A673 (cell line): ENCODE measurements around the gene HID1. TPM values are rescaled to one million over a fixed set of nuclear protein-coding genes. Genes with fewer than 3 reads are reported as not detected.

ENCODE experiments used
- Bru-seq: library from RNA; stranded (reverse); fragments of 400-500 nt; gene quantifications from one replicate; lab custom pipeline; 2021; lab: Mats Ljungman, UMichigan
- BruChase-seq, 2 experiments: library from RNA; stranded (reverse); fragments of 400-500 nt; gene quantifications; one replicate each; lab custom pipeline; 2021; lab: Mats Ljungman, UMichigan
- BruUV-seq: library from RNA; stranded (reverse); fragments of 400-500 nt; replicated peaks from 2 replicates; lab custom pipeline; 2021; lab: Mats Ljungman, UMichigan
- CTCF ChIA-PET: fragments of 300-600 bp; sonication (Branson Sonifier 250); formaldehyde crosslinking; loops from one replicate; lab custom pipeline; 2022; ENCODE audit warnings: antibody characterized with exemption; lab: Charles Lee
- POLR2A ChIA-PET: fragments of 300-600 bp; sonication (Branson Sonifier 250); formaldehyde crosslinking; loops from one replicate; lab custom pipeline; 2022; ENCODE audit warnings: antibody characterized with exemption; ENCODE audit not compliant: low non-redundant PET; lab: Charles Lee
- DNase-seq: peaks from one replicate; pipeline ENCODE4 v3.0.0-alpha.2; 2015; ENCODE audit warnings: low spot score
- H3K27ac ChIP-seq: fragments of 200-600 bp; sonication (generic); 2 replicates; pipeline ENCODE4 v1.5.1; 2016; ENCODE audit warnings: mixed run types, low read depth, mild to moderate bottlenecking, mixed read lengths, antibody characterized with exemption, low read length; ENCODE audit not compliant: poor library complexity, severe bottlenecking
- H3K27me3 ChIP-seq: fragments of 200-600 bp; sonication (generic); replicated peaks from 2 replicates; pipeline ENCODE4 v1.6.1; 2017; ENCODE audit warnings: mixed run types, low read depth, mild to moderate bottlenecking, mixed read lengths, antibody characterized with exemption, low read length; ENCODE audit not compliant: insufficient read depth, poor library complexity
- H3K36me3 ChIP-seq: fragments of 200-600 bp; sonication (generic); 2 replicates; pipeline ENCODE4 v1.6.1; 2016; ENCODE audit warnings: mixed run types, mild to moderate bottlenecking, mixed read lengths, antibody characterized with exemption, low read length; ENCODE audit not compliant: insufficient read depth, poor library complexity, severe bottlenecking
- H3K4me1 ChIP-seq: fragments of 200-600 bp; sonication (generic); 2 replicates; pipeline ENCODE4 v1.6.1; 2017; ENCODE audit warnings: mixed run types, mild to moderate bottlenecking, mixed read lengths, antibody characterized with exemption, low read length; ENCODE audit not compliant: insufficient read depth, poor library complexity, severe bottlenecking
- H3K4me3 ChIP-seq: fragments of 200-600 bp; sonication (generic); 2 replicates; pipeline ENCODE4 v1.5.1; 2016; ENCODE audit warnings: low read depth, mixed run types, mild to moderate bottlenecking, mixed read lengths, low read length; ENCODE audit not compliant: poor library complexity, severe bottlenecking
- H3K9me3 ChIP-seq: fragments of 200-600 bp; sonication (generic); 2 replicates; pipeline ENCODE4 v1.6.1; 2016; ENCODE audit warnings: mixed run types, low read depth, mild to moderate bottlenecking, mixed read lengths, antibody characterized with exemption, low read length; ENCODE audit not compliant: poor library complexity, severe bottlenecking
- EZH2 ChIP-seq: fragments of 200-600 bp; sonication (generic); IDR thresholded peaks from 2 replicates; pipeline ENCODE4 v1.6.1; 2017; ENCODE audit warnings: borderline replicate concordance, low read depth, mild to moderate bottlenecking, mixed read lengths, antibody characterized with exemption, low read length; ENCODE audit not compliant: poor library complexity, severe bottlenecking
- intact Hi-C: fragments of 100-400 bp; cut with micrococcal nuclease; formaldehyde crosslinking; loops from one replicate; pipeline ENCODE4 v1.10.0; 2022; ENCODE audit not compliant: unreplicated experiment
- long read RNA-seq: library from polyadenylated mRNA; stranded (forward); transcript quantifications from one replicate; pipeline ENCODE4 v2.0.0, GENCODE V29; 2022
- total RNA-seq: library from RNA; stranded (reverse); gene quantifications from 2 replicates; pipeline ENCODE4 v1.2.3, GENCODE V29; 2021
- TF ChIP-seq, protein P1 (sequence below): fragments of 300-800, 200-600 bp; sonication (generic); conservative IDR thresholded peaks from 2 replicates; pipeline ENCODE4 v1.5.1; 2017; ENCODE audit warnings: low read depth, mild to moderate bottlenecking, antibody characterized with exemption, low read length, moderate library complexity, mixed read lengths

Gene HID1, protein sequence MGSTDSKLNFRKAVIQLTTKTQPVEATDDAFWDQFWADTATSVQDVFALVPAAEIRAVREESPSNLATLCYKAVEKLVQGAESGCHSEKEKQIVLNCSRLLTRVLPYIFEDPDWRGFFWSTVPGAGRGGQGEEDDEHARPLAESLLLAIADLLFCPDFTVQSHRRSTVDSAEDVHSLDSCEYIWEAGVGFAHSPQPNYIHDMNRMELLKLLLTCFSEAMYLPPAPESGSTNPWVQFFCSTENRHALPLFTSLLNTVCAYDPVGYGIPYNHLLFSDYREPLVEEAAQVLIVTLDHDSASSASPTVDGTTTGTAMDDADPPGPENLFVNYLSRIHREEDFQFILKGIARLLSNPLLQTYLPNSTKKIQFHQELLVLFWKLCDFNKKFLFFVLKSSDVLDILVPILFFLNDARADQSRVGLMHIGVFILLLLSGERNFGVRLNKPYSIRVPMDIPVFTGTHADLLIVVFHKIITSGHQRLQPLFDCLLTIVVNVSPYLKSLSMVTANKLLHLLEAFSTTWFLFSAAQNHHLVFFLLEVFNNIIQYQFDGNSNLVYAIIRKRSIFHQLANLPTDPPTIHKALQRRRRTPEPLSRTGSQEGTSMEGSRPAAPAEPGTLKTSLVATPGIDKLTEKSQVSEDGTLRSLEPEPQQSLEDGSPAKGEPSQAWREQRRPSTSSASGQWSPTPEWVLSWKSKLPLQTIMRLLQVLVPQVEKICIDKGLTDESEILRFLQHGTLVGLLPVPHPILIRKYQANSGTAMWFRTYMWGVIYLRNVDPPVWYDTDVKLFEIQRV
- total RNA-seq (1.2 and 2.9 TPM in 2 replicates), Bru-seq, nascent RNA (percentile 7 among the genes with signal in this experiment), BruChase-seq, experiment 1, labeled RNA remaining after a 2-hour chase (percentile 13 among the genes with signal in this experiment), BruChase-seq, experiment 2, labeled RNA remaining after a 6-hour chase (percentile 16 among the genes with signal in this experiment)
- long read RNA-seq, partial matches to known transcripts, result 3 of 9 reads
- long read RNA-seq, other reads (novel, unspliced or antisense), result 4 of 9 reads

DNA sequence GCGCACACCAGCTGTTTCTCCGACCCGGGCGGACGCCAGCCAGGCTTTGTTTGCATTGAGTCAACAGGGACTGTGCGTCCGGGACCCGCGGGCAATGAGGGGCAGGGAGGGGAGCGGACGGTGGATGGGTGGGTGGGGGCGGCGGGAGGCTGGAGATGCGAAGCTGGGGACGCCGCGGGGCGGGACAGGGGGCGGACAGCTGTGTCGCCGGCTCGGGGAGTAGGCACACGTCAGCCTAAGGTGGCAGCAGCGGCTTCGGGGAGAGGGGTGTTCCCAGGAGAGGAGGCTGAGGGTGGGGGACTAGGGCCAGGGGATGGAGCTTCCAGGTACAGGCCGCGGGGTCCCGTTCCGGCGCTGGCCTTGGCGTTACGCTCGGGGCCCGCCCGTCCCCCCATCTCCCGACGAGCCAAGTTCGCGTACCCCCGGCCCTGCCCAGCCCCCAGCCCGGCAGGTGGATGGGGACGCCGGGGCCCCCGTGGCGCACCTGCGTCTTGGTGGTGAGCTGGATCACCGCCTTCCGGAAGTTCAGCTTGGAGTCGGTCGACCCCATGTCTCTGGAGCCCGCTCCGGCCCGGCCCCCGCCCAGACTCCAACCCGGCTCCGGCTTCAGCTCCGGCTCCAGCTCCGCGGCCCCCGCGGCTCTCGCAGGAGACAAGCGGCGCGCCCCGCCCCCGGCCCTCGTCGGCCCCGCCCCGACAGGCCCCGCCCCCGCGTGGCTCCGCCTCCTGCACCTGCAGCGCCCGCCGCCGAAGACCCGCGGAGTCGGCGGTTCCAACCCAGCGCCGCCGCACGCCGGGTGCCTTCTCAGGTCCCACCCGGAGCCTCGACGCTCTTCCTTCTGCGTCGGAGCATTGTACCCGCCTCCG, at the start of gene HID1:
HID1 (minus strand) TSS at position 653 of the 866 bp plus-strand sequence; CDS start at position 550, 103 bp downstream.
- ChIA-PET CTCF (interaction anchor here (0.6 to 1.2 kb wide), 3 partner anchors 11 to 811 kb away, joined by 3 to 11 read pairs (median 3); partner anchors contain the start of gene CDR2L), POLR2A (no interaction called here)
- peak within 1 kb of the TSS; percentile 56 for H3K4me3 ChIP-seq
- no TSS peak for BruUV-seq
- H3K27ac ChIP-seq, result no peak within 1 kb of the TSS
- TF ChIP-seq, protein P1, sequence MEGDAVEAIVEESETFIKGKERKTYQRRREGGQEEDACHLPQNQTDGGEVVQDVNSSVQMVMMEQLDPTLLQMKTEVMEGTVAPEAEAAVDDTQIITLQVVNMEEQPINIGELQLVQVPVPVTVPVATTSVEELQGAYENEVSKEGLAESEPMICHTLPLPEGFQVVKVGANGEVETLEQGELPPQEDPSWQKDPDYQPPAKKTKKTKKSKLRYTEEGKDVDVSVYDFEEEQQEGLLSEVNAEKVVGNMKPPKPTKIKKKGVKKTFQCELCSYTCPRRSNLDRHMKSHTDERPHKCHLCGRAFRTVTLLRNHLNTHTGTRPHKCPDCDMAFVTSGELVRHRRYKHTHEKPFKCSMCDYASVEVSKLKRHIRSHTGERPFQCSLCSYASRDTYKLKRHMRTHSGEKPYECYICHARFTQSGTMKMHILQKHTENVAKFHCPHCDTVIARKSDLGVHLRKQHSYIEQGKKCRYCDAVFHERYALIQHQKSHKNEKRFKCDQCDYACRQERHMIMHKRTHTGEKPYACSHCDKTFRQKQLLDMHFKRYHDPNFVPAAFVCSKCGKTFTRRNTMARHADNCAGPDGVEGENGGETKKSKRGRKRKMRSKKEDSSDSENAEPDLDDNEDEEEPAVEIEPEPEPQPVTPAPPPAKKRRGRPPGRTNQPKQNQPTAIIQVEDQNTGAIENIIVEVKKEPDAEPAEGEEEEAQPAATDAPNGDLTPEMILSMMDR, result no peak
- TF ChIP-seq EZH2, result no peak
- H3K4me1 ChIP-seq, result no peaks in the 10 kb centered on the region
- intact Hi-C loops, result no loop called here
- H3K36me3 ChIP-seq, result no peaks in the 10 kb centered on the region
- no peaks in the 10 kb centered on the region for H3K9me3 ChIP-seq
- peaks cover 5% of the 10 kb centered on the region for H3K27me3 ChIP-seq
- peak; percentile 71 for DNase-seq

DNA sequence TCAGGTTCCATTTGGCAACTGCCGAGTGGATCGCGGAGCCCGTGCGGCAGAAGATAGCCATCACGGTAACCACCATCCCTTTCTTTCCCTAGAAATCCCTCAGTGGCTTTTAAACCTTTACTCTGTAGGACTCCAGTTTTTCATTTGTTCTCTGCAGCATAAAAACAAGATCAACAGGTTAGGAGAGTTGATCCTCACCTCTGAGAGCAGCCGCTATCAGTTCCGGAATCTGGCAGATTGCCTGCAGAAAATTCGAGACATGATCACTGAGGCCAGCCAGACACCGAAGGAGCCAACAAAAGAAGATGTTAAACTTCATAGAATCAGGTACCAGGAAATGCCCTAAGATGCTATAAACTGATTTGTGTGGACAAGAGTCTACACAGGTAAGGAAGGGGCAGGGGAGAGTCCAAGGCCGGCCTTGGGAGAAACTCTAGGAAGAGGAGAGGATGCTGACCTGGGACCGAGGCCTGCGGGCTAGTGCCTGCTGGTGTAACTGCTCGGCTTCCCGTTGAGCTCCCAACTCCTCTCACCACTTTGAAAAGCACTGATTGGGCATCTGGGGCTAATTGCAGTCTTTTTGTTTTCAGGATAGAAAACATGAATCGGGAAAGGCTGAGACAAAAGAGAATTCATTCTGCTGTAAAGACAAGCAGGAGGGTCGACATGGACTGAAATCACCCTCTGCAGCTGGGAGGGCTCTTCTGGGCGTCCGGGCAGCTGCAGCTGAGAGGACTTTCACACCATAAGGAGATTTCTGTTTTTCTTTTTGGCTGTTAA, 48.0 kb upstream of the HID1 start:
- Histone ChIP-seq H3K27me3 (no peaks in the 10 kb centered on the region), H3K36me3 (peaks cover 14% of the 10 kb centered on the region), H3K27ac (no peak overlapping the region), H3K9me3 (no peaks in the 10 kb centered on the region), H3K4me1 (no peaks in the 10 kb centered on the region), H3K4me3 (no peak overlapping the region)
- ChIA-PET CTCF (no interaction called here), POLR2A (no interaction called here)
- intact Hi-C loops, result no loop called here
- TSS peak; percentile 32 for BruUV-seq
- DNase-seq, result no peak
- no peak for TF ChIP-seq EZH2
- TF ChIP-seq, protein P1, result no peak
